Smooth muscle cell (in vitro differentiated cells): ENCODE results near the gene SLC35D2. TPM values are rescaled to one million over a fixed set of nuclear protein-coding genes. Genes with fewer than 3 reads are reported as not detected.

Experiments used
- DNase-seq: peaks from one replicate; lab custom pipeline; 2025; ENCODE audit not compliant: unreplicated experiment; lab: John Stamatoyannopoulos, UW
- H2AFZ ChIP-seq: fragments of 200-600 bp; sonication (generic); 2 replicates; pipeline ENCODE4 v1.6.0; 2016; ENCODE audit warnings: antibody characterized with exemption, low read depth, mild to moderate bottlenecking
- H3F3A ChIP-seq: fragments of 200-600 bp; sonication (generic); 2 replicates; pipeline ENCODE4 v1.6.0; 2017; ENCODE audit warnings: antibody characterized with exemption, low read depth
- H3K27ac ChIP-seq: fragments of 200-600 bp; sonication (generic); 2 replicates; pipeline ENCODE4 v1.5.1; 2016; ENCODE audit warnings: low read depth, mild to moderate bottlenecking
- H3K27me3 ChIP-seq: fragments of 200-600 bp; sonication (generic); 2 replicates; pipeline ENCODE4 v1.6.1; 2016; ENCODE audit warnings: low read depth, mild to moderate bottlenecking
- H3K36me3 ChIP-seq: fragments of 200-600 bp; sonication (generic); 2 replicates; pipeline ENCODE4 v1.5.1; 2016; ENCODE audit warnings: low read depth
- H3K4me1 ChIP-seq: fragments of 200-600 bp; sonication (generic); 2 replicates; pipeline ENCODE4 v1.5.1; 2016; ENCODE audit warnings: low read depth
- H3K4me2 ChIP-seq: fragments of 200-600 bp; sonication (generic); 2 replicates; pipeline ENCODE4 v1.6.0; 2016; ENCODE audit warnings: mild to moderate bottlenecking
- H3K4me3 ChIP-seq: fragments of 200-600 bp; sonication (generic); 2 replicates; pipeline ENCODE4 v1.5.1; 2016; ENCODE audit warnings: mild to moderate bottlenecking
- H3K79me2 ChIP-seq: fragments of 200-600 bp; sonication (generic); 2 replicates; pipeline ENCODE4 v1.6.0; 2016; ENCODE audit warnings: low read depth, mild to moderate bottlenecking
- H3K9ac ChIP-seq: fragments of 200-600 bp; sonication (generic); 2 replicates; pipeline ENCODE4 v1.6.0; 2016; ENCODE audit warnings: low read depth
- H3K9me3 ChIP-seq: fragments of 200-600 bp; sonication (generic); replicated peaks from 2 replicates; pipeline ENCODE4 v1.5.1; 2016; ENCODE audit warnings: low read depth
- H4K20me1 ChIP-seq: fragments of 200-600 bp; sonication (generic); 2 replicates; pipeline ENCODE4 v1.6.0; 2016; ENCODE audit warnings: low read depth
- WGBS: methylation state at CpG from one replicate; pipeline ENCODE4 v1.1.7; 2016; ENCODE audit warnings: low lambda C conversion rate; 5-methylcytosine and 5-hydroxymethylcytosine counted together
- polyA plus RNA-seq: library from polyadenylated mRNA; unstranded; fragments of >200 nt; fragmentation: Nextera tagmentation; extraction: Ambion mirVana; gene quantifications from 2 replicates; pipeline ENCODE4 v1.2.1, GENCODE V29; 2016
- total RNA-seq: library from RNA; depleted of rRNA; stranded (reverse); fragments of >200 nt; gene quantifications from 2 replicates; pipeline ENCODE4 v1.2.3, GENCODE V29; 2014
- TF ChIP-seq, protein P1 (sequence below): fragments of 200-600 bp; sonication (generic); IDR thresholded peaks from 2 replicates; pipeline ENCODE4 v1.5.1; 2017; ENCODE audit warnings: borderline replicate concordance, mild to moderate bottlenecking, antibody characterized with exemption; ENCODE audit not compliant: insufficient read depth, poor library complexity, severe bottlenecking

Gene SLC35D2
- total and polyA plus RNA-seq, 2 experiments from 2014 or later = 16.5 to 25.5 TPM

DNA sequence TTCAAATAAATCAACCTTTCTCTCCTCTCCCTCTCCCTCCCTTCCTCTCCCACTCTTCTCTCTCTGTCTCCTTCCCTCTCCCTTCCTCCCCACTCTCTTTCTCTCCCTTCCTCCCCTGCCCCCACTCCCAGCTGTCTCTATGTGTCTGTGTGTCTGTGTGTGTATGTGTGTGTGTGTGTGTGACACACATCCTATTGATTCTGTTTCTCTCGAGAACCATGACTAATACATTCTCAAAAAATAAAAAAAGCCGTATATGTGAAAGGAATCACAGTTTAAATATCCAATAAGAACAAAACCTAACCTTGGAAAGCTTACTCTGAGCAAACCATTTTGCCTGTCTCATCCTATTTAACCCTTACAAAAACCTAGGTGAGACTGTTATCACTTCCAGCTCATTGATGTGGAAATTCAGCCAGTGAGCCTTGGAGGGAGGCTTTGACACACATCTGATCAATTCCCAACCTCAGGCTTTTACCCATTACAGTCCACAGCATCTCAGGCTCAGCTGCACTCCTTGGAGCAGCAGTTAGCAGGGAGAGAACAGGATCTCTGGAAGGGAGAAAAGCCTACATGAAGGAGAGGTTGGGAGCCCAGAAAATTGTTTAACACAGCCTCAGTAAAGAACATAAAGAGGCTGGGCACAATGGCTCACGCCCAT, 89.9 kb downstream of the SLC35D2 start:
- no peak overlapping the region for H2AFZ ChIP-seq
- WGBS = 51% methylated on average over 3 of the region's 3 CpGs

DNA sequence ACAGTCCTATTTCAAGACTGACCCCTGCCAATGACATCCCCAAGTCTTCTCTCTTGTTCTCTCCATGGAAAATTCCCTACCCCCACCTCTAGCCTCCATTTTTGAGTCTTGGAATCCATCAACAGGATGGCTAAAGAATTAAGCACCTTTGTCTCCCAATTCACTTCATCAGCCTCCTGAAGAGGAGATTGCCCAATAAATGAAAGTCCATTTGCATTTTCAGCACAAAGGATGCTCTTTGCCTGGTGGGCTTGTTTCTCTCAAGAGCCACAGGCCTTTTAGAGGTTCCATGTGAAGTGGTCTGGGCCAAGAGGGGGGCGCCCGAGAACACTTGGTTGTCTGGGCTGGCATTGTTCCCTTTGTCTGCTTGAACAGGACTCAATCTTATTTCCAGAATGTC, 94.1 kb downstream of the SLC35D2 start:
- Histone ChIP-seq H4K20me1 (no peaks in the 10 kb centered on the region), H3K4me2 (no peak overlapping the region), H3K9ac (no peak overlapping the region), H3F3A (no peaks in the 10 kb centered on the region), H3K36me3 (no peaks in the 10 kb centered on the region), H3K4me3 (no peak overlapping the region), H3K4me1 (no peaks in the 10 kb centered on the region), H3K27me3 (no peaks in the 10 kb centered on the region), H3K27ac (no peak overlapping the region), H3K79me2 (no peaks in the 10 kb centered on the region), H3K9me3 (no peaks in the 10 kb centered on the region), H2AFZ (no peak overlapping the region)
- WGBS = 96% methylated on average over 2 of the region's 2 CpGs
- TF ChIP-seq, protein P1, sequence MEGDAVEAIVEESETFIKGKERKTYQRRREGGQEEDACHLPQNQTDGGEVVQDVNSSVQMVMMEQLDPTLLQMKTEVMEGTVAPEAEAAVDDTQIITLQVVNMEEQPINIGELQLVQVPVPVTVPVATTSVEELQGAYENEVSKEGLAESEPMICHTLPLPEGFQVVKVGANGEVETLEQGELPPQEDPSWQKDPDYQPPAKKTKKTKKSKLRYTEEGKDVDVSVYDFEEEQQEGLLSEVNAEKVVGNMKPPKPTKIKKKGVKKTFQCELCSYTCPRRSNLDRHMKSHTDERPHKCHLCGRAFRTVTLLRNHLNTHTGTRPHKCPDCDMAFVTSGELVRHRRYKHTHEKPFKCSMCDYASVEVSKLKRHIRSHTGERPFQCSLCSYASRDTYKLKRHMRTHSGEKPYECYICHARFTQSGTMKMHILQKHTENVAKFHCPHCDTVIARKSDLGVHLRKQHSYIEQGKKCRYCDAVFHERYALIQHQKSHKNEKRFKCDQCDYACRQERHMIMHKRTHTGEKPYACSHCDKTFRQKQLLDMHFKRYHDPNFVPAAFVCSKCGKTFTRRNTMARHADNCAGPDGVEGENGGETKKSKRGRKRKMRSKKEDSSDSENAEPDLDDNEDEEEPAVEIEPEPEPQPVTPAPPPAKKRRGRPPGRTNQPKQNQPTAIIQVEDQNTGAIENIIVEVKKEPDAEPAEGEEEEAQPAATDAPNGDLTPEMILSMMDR = no peak
- no peak for DNase-seq

More for the DNA sequence above, 89.9 kb downstream of the SLC35D2 start:
- Histone ChIP-seq H3K4me1 (no peaks in the 10 kb centered on the region), H3K4me2 (no peak overlapping the region), H3K79me2 (no peaks in the 10 kb centered on the region), H4K20me1 (no peaks in the 10 kb centered on the region), H3K36me3 (no peaks in the 10 kb centered on the region), H3K27ac (no peak overlapping the region), H3K27me3 (no peaks in the 10 kb centered on the region), H3K4me3 (no peak overlapping the region), H3K9ac (no peak overlapping the region), H3F3A (no peaks in the 10 kb centered on the region), H3K9me3 (no peaks in the 10 kb centered on the region)
- TF ChIP-seq, protein P1 = no peak
- no peak for DNase-seq

DNA sequence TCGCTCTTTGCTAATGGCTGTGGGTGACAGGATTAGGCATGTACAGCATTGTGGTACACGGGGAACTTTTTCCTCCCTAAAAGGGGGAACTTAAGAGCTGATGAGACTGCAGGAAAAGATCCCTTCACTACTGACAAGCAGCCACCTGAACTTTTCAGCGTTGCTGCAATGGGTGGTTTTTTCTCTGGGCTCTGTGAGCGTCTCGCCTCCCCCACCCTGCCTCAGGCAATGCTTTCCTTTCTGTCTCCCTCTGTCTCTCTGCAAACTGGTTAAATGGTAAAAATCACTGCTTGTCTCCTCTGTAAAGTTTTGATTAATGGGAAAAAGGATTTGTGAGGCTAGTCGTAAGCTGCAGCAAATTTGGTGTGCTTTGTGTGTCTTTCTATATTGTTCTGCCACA, 101.9 kb downstream of the SLC35D2 start:
- Histone ChIP-seq H3F3A (no peaks in the 10 kb centered on the region), H4K20me1 (no peaks in the 10 kb centered on the region), H3K9me3 (no peaks in the 10 kb centered on the region), H3K36me3 (no peaks in the 10 kb centered on the region), H3K79me2 (no peaks in the 10 kb centered on the region), H3K4me1 (no peaks in the 10 kb centered on the region), H3K27ac (no peak overlapping the region), H3K9ac (no peak overlapping the region), H3K4me3 (no peak overlapping the region), H3K4me2 (no peak overlapping the region), H2AFZ (no peak overlapping the region), H3K27me3 (no peaks in the 10 kb centered on the region)
- no peak for DNase-seq
- TF ChIP-seq, protein P1 = no peak
- WGBS = 73% methylated on average over 6 of the region's 6 CpGs

DNA sequence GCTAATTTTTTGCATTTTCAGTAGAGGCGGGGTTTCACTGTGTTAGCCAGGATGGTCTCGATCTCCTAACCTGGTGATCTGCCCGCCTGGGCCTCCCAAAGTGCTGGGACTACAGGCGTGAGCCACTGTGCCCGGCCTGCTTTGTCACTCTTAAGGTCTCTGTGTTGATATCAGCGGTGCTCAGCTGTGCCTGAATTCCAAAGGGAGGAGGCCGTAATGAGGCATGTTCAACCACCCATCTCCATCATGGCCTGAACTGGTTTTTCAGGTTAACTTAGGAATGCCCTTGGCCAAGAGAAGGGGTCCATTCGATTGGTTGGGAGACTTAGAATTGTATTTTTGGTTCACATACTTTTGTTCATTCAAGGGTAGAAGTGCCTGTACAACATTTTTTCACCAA, 103.6 kb downstream of the SLC35D2 start:
- Histone ChIP-seq H3K4me1 (no peaks in the 10 kb centered on the region), H4K20me1 (no peaks in the 10 kb centered on the region), H2AFZ (no peak overlapping the region), H3K36me3 (no peaks in the 10 kb centered on the region), H3K79me2 (no peaks in the 10 kb centered on the region), H3K4me3 (no peak overlapping the region), H3K9ac (no peak overlapping the region), H3K4me2 (no peak overlapping the region), H3K9me3 (no peaks in the 10 kb centered on the region), H3K27me3 (no peaks in the 10 kb centered on the region), H3F3A (no peaks in the 10 kb centered on the region), H3K27ac (peak overlapping the region; percentile 36)
- TF ChIP-seq, protein P1 = no peak
- WGBS = 77% methylated on average over 8 of the region's 8 CpGs
- no peak for DNase-seq
